Skeletal muscle cell (primary cell): ENCODE data around the gene KCNMA1.
A peak's percentile ranks its signal among the peaks of the same experiment; 100 is the strongest.

Experiments
- DNase-seq: peaks from one replicate; pipeline ENCODE4 v3.0.0-alpha.2; 2010; ENCODE audit warnings: low read depth
- H3K4me3 ChIP-seq: 2 replicates; pipeline ENCODE4 v1.5.1; 2011; ENCODE audit warnings: low read depth, mild to moderate bottlenecking, control low read depth, low read length, moderate library complexity

The KCNMA1 gene

GRCh38 chr10:77504873-77505257 is 132.7 kb downstream of the KCNMA1 start:
- no peak overlapping the region for H3K4me3 ChIP-seq
- DNase-seq, result no peak

GRCh38 chr10:77504196-77504872 is 133.3 kb downstream of the KCNMA1 start:
- H3K4me3 ChIP-seq, result no peak overlapping the region
- no peak for DNase-seq

GRCh38 chr10:77501846-77502261 is 135.8 kb downstream of the KCNMA1 start:
- no peak overlapping the region for H3K4me3 ChIP-seq
- DNase-seq, result no peak

- peak; percentile 90 for DNase-seq
These were observed 136.3 kb downstream of the KCNMA1 start for GRCh38 chr10:77501152-77501845.

GRCh38 chr10:77500754-77501151 is 136.9 kb downstream of the KCNMA1 start:
- H3K4me3 ChIP-seq, result no peak overlapping the region
- no peak for DNase-seq

More at GRCh38 chr10:77501152-77501845, 136.3 kb downstream of the KCNMA1 start:
- no peak overlapping the region for H3K4me3 ChIP-seq

GRCh38 chr10:77498829-77499228 is 138.8 kb downstream of the KCNMA1 start:
- H3K4me3 ChIP-seq, result no peak overlapping the region
- DNase-seq, result no peak

GRCh38 chr10:77498210-77498609 is 139.4 kb downstream of the KCNMA1 start:
- DNase-seq, result no peak
- H3K4me3 ChIP-seq, result no peak overlapping the region

GRCh38 chr10:77497748-77498147 is 139.9 kb downstream of the KCNMA1 start:
- no peak for DNase-seq
- no peak overlapping the region for H3K4me3 ChIP-seq

- no peak for DNase-seq
- no peak overlapping the region for H3K4me3 ChIP-seq
These were observed 140.6 kb downstream of the KCNMA1 start for GRCh38 chr10:77496941-77497420.

- no peak for DNase-seq
- H3K4me3 ChIP-seq, result no peak overlapping the region
These were observed 142.7 kb downstream of the KCNMA1 start for GRCh38 chr10:77494756-77495541.

GRCh38 chr10:77494327-77494726 is 143.3 kb downstream of the KCNMA1 start:
- no peak for DNase-seq
- no peak overlapping the region for H3K4me3 ChIP-seq

- DNase-seq, result no peak
- H3K4me3 ChIP-seq, result no peak overlapping the region
These were observed 143.8 kb downstream of the KCNMA1 start for GRCh38 chr10:77493851-77494261.

- DNase-seq, result no peak
- H3K4me3 ChIP-seq, result no peak overlapping the region
These were observed 144.3 kb downstream of the KCNMA1 start for GRCh38 chr10:77493239-77493806.

- H3K4me3 ChIP-seq, result no peak overlapping the region
- no peak for DNase-seq
These were observed 145.1 kb downstream of the KCNMA1 start for GRCh38 chr10:77492368-77492994.

GRCh38 chr10:77490534-77491314 is 146.9 kb downstream of the KCNMA1 start:
- DNase-seq, result no peak
- H3K4me3 ChIP-seq, result no peak overlapping the region

GRCh38 chr10:77486517-77486916 is 151.1 kb downstream of the KCNMA1 start:
- H3K4me3 ChIP-seq, result no peak overlapping the region
- no peak for DNase-seq

GRCh38 chr10:77485847-77486246 is 151.8 kb downstream of the KCNMA1 start:
- H3K4me3 ChIP-seq, result no peak overlapping the region
- no peak for DNase-seq

- H3K4me3 ChIP-seq, result no peak overlapping the region
- no peak for DNase-seq
These were observed 155.5 kb downstream of the KCNMA1 start for GRCh38 chr10:77482072-77482471.

GRCh38 chr10:77479586-77479985 is 158.0 kb downstream of the KCNMA1 start:
- no peak overlapping the region for H3K4me3 ChIP-seq
- no peak for DNase-seq
